ENCODE data around the gene SLC25A41. TPM values are rescaled to one million over a fixed set of nuclear protein-coding genes. Genes with fewer than 3 reads are reported as not detected.

The SLC25A41 gene
- total RNA-seq = 0.49 TPM

- DNase-seq = no peak
Observed at GRCh38 chr19:6433663-6434062, at the start of gene SLC25A41. SLC25A41 (minus strand) TSS chr19:6433763; CDS start chr19:6433693, 70 bp downstream.

GRCh38 chr19:6483235-6483634 is 49.7 kb upstream of the SLC25A41 start:
- DNase-seq = no peak

- no peak for DNase-seq
Observed at GRCh38 chr19:6482343-6482686, 48.8 kb upstream of the SLC25A41 start.

- DNase-seq = no peak
Observed at GRCh38 chr19:6481541-6482342, 48.2 kb upstream of the SLC25A41 start, which contains the start of gene DENND1C. DENND1C (minus strand) TSS chr19:6481787; CDS start chr19:6481695, 92 bp downstream.

- DNase-seq = no peak
Observed at GRCh38 chr19:6480848-6481415, 47.4 kb upstream of the SLC25A41 start.

GRCh38 chr19:6479836-6480398 is 46.4 kb upstream of the SLC25A41 start:
- no peak for DNase-seq

GRCh38 chr19:6478815-6479214 is 45.3 kb upstream of the SLC25A41 start:
- no peak for DNase-seq

- no peak for DNase-seq
Observed at GRCh38 chr19:6476896-6477431, 43.4 kb upstream of the SLC25A41 start.

GRCh38 chr19:6476155-6476895 is 42.8 kb upstream of the SLC25A41 start:
- DNase-seq = no peak

GRCh38 chr19:6475321-6476108 is 42.0 kb upstream of the SLC25A41 start:
- no peak for DNase-seq

- no peak for DNase-seq
Observed at GRCh38 chr19:6473647-6474046, 40.1 kb upstream of the SLC25A41 start.

- no peak for DNase-seq
Observed at GRCh38 chr19:6472713-6473112, 39.1 kb upstream of the SLC25A41 start.

- DNase-seq = no peak
Observed at GRCh38 chr19:6471076-6471475, 37.5 kb upstream of the SLC25A41 start.

- DNase-seq = no peak
Observed at GRCh38 chr19:6470173-6470572, 36.6 kb upstream of the SLC25A41 start.

- no peak for DNase-seq
Observed at GRCh38 chr19:6467384-6467783, 33.8 kb upstream of the SLC25A41 start.

GRCh38 chr19:6466526-6467248 is 33.1 kb upstream of the SLC25A41 start:
- no peak for DNase-seq

- no peak for DNase-seq
Observed at GRCh38 chr19:6465663-6466062, 32.1 kb upstream of the SLC25A41 start.

GRCh38 chr19:6465006-6465405 is 31.4 kb upstream of the SLC25A41 start:
- DNase-seq = no peak

GRCh38 chr19:6464070-6464873 is 30.7 kb upstream of the SLC25A41 start, which contains the start of gene CRB3:
CRB3 (plus strand) TSS chr19:6464271; CDS start chr19:6464702, 431 bp downstream.
- no peak for DNase-seq
